HUES48 (cell line): Measurements from ENCODE around the gene ZC3H18.

Experiments used
- H3K27ac ChIP-seq: one replicate; pipeline ENCODE4 v1.7.0; 2013; ENCODE audit warnings: low read depth, low read length, inconsistent platforms
- H3K27me3 ChIP-seq: 2 replicates; pipeline ENCODE4 v1.6.1; 2013; ENCODE audit warnings: mild to moderate bottlenecking, low read length; ENCODE audit not compliant: control insufficient read depth, insufficient read depth
- H3K36me3 ChIP-seq: 2 replicates; pipeline ENCODE4 v1.6.1; 2013; ENCODE audit warnings: low read length; ENCODE audit not compliant: control insufficient read depth, insufficient read depth
- H3K4me1 ChIP-seq: 2 replicates; pipeline ENCODE4 v1.6.1; 2013; ENCODE audit warnings: mild to moderate bottlenecking, low read length; ENCODE audit not compliant: control insufficient read depth, insufficient read depth
- H3K4me3 ChIP-seq: 2 replicates; pipeline ENCODE4 v1.5.1; 2013; ENCODE audit warnings: mild to moderate bottlenecking, low read depth, low read length
- H3K9ac ChIP-seq: 2 replicates; pipeline ENCODE4 v1.6.1; 2013; ENCODE audit warnings: mild to moderate bottlenecking, low read depth, low read length, moderate library complexity
- H3K9me3 ChIP-seq: 2 replicates; pipeline ENCODE4 v1.6.1; 2013; ENCODE audit warnings: low read length; ENCODE audit not compliant: control insufficient read depth, insufficient read depth

ZC3H18 gene

DNA sequence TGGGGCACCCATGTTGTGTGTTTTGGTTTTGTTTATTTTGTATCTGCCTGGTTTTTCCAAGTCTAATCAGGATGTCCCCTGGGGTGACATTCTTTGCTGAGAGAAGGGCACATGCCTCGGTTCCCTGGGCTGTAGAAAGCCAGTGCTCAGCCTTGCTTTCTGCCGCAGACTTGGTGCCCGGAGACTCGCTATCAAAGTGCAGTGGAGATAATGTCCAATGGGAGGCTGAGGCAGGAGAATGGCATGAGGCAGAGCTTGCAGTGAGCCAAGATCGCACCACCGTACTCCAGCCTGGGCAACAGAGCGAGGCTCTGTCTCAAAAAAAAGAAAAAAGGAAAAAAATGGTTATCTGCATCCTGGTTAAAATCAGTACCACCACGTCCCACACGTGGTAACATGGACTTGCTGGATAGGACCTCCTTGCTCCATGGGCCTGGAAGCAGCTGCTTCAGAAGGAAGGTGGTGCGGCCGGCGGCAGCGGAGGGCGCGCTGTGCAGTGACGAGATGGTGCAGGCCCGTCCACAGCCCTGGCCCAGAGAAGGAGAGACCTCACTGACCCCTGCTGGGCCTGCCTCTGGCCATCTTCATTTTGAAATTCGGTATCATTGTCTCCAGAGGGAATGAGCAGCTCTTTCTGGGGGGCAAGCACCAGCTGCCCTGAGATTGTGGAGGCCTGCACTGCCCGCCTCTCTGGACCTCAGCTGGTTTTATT is 48.9 kb downstream of the ZC3H18 start:
- Histone ChIP-seq H3K9me3 (no peaks in the 10 kb centered on the region), H3K9ac (no peak overlapping the region), H3K27ac (no peak overlapping the region)

DNA sequence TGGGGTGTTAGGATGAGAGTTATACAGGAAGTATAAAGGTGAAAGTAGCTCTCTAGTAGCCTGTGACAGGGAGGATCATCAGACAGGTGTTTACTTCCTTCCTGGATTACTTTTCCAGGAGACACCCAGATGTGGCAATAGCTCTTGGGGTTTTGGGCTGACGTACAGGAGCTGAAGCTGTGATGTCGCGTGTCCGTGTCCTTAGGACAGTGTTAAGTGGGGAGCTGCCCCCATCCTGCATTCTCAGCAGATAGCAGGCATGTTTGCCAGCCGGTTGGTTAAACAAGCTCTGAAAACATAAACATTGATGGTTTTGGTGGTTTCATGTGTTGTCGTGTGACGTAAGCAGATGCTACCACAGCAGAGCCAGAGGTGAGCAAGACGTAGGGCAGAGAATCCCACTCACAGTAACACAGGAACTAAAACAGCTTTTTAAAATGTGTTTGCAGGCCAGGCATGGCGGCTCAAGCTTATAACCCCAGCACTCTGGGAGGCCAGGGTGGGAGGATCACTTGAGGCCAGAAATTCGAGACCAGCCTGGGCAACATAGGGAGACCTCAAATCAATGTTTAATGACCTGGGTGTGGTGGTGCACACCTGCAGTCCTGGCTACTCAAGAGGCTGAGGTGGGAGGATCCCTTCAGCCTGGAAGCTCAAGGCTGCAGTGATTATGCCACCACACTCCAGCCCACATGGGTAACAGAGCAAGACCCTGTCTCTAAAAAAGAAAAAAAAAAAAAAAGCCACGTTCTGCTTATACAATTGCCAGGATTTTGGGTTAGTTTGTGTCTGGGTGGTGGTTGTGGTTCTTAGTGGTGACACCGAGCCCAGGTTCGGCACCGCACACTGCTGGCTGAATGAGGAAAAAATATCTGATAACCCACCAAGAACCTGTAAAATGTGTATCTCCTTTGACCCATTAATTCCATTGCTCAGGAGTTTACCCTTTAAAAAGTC is 49.9 kb downstream of the ZC3H18 start:
- Histone ChIP-seq H3K9ac (no peak overlapping the region), H3K9me3 (no peaks in the 10 kb centered on the region), H3K27ac (no peak overlapping the region), H3K4me1 (no peaks in the 10 kb centered on the region), H3K4me3 (no peak overlapping the region), H3K36me3 (peaks cover 48% of the 10 kb centered on the region), H3K27me3 (no peaks in the 10 kb centered on the region)

More for the DNA sequence above, 48.9 kb downstream of the ZC3H18 start:
- H3K4me1 ChIP-seq, result no peaks in the 10 kb centered on the region
- no peak overlapping the region for H3K4me3 ChIP-seq
- no peaks in the 10 kb centered on the region for H3K27me3 ChIP-seq
- H3K36me3 ChIP-seq, result peaks cover 43% of the 10 kb centered on the region

- H3K27me3 ChIP-seq, result no peaks in the 10 kb centered on the region
- no peak overlapping the region for H3K4me3 ChIP-seq
- H3K9ac ChIP-seq, result no peak overlapping the region
- no peaks in the 10 kb centered on the region for H3K4me1 ChIP-seq
- H3K36me3 ChIP-seq, result peaks cover 61% of the 10 kb centered on the region
- no peak overlapping the region for H3K27ac ChIP-seq
- no peaks in the 10 kb centered on the region for H3K9me3 ChIP-seq
Observed at GRCh38 chr16:88622125-88622524, 51.9 kb downstream of the ZC3H18 start.

GRCh38 chr16:88622866-88623265 is 52.7 kb downstream of the ZC3H18 start:
- H3K27me3 ChIP-seq, result no peaks in the 10 kb centered on the region
- H3K36me3 ChIP-seq, result peaks cover 68% of the 10 kb centered on the region
- no peaks in the 10 kb centered on the region for H3K9me3 ChIP-seq
- H3K4me3 ChIP-seq, result no peak overlapping the region
- H3K4me1 ChIP-seq, result no peaks in the 10 kb centered on the region
- no peak overlapping the region for H3K27ac ChIP-seq
- no peak overlapping the region for H3K9ac ChIP-seq

DNA sequence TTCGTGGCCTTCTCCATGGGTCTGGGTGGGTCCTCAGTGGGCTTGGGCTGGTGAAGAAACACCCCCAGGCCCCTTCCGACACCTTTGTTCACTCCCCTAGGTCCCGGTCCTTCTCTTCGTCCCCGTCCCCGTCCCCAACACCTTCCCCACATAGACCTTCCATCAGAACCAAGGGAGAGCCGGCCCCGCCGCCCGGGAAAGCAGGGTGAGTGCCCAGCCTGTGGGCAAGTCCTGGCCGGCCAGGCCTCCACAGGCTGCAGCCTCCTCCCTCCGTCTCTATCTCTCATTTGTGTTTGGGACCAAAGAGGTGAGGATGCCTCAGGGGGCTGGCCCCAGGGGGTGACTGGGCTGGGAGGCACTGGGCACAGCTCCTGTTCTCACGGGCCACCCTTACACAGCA is 53.7 kb downstream of the ZC3H18 start:
- no peaks in the 10 kb centered on the region for H3K4me1 ChIP-seq
- H3K9ac ChIP-seq, result no peak overlapping the region
- peaks cover 71% of the 10 kb centered on the region for H3K36me3 ChIP-seq
- no peaks in the 10 kb centered on the region for H3K27me3 ChIP-seq
- H3K27ac ChIP-seq, result no peak overlapping the region
- no peak overlapping the region for H3K4me3 ChIP-seq
- H3K9me3 ChIP-seq, result no peaks in the 10 kb centered on the region

- H3K4me1 ChIP-seq, result no peaks in the 10 kb centered on the region
- H3K27me3 ChIP-seq, result no peaks in the 10 kb centered on the region
- H3K9ac ChIP-seq, result no peak overlapping the region
- H3K36me3 ChIP-seq, result peaks cover 72% of the 10 kb centered on the region
- H3K27ac ChIP-seq, result no peak overlapping the region
- no peaks in the 10 kb centered on the region for H3K9me3 ChIP-seq
- no peak overlapping the region for H3K4me3 ChIP-seq
Observed at GRCh38 chr16:88624481-88624880, 54.3 kb downstream of the ZC3H18 start.

- Histone ChIP-seq H3K4me3 (no peak overlapping the region), H3K9ac (no peak overlapping the region), H3K4me1 (no peaks in the 10 kb centered on the region), H3K27me3 (no peaks in the 10 kb centered on the region), H3K27ac (no peak overlapping the region), H3K36me3 (peaks cover 73% of the 10 kb centered on the region), H3K9me3 (no peaks in the 10 kb centered on the region)
Observed at GRCh38 chr16:88624977-88625576, 54.9 kb downstream of the ZC3H18 start.

DNA sequence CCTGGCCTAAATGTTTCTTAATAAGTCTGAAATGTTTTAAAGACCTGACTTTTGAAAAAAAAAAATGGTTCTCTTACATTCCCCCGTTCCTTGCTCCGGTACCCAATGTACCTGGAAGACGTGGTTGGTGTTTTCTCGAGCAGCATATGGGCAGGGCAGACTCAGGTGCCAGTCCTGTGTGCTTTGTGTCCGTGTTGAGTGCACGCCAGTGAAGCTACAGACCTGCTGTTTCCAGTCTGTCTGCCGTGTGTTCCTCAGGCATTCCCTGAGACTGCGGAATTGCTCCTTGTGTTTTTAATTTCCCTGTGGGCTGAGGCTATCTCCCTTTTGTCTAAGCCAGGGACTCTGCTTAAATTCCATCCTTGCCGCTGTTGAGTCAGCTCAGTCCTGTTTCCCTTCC is 56.4 kb downstream of the ZC3H18 start:
- Histone ChIP-seq H3K36me3 (peaks cover 79% of the 10 kb centered on the region), H3K4me3 (no peak overlapping the region), H3K27me3 (no peaks in the 10 kb centered on the region), H3K9me3 (no peaks in the 10 kb centered on the region), H3K27ac (no peak overlapping the region), H3K9ac (no peak overlapping the region), H3K4me1 (no peaks in the 10 kb centered on the region)

DNA sequence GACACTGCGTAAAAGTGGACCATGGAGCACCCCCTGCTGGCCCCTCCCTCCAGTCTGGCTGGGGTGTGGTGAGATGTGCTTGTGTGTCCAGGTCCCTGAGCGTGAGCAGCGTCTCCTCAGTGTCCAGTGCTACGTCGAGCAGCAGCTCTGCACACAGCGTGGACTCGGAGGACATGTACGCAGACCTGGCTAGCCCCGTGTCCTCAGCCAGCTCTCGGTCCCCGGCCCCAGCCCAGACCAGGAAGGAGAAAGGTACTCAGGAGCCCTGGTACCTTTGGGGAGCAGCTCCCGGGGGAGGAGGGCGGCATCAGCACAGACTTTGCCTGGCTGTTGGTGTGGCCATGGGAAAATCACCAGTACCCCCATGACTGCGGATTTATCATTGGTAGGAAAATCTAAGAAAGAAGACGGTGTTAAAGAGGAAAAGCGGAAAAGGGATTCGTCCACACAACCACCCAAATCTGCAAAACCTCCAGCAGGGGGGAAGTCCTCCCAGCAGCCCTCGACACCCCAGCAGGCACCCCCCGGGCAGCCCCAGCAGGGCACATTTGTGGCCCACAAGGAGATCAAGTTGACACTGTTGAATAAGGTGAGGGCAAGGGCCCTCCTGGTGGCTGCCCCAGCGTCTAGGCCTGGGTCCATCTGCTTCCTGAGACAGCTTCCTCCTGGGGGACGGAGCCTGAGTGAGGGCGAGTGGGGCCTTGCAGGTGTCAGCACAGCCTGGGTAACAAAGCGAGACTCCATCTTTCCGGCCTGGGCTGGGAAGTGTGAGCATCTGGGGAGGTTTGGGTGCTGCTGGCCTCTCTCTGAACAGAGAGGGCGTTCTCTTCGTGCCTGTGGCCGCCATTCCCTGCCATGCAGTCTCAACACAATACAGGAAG is 57.6 kb downstream of the ZC3H18 start:
- peaks cover 79% of the 10 kb centered on the region for H3K36me3 ChIP-seq

DNA sequence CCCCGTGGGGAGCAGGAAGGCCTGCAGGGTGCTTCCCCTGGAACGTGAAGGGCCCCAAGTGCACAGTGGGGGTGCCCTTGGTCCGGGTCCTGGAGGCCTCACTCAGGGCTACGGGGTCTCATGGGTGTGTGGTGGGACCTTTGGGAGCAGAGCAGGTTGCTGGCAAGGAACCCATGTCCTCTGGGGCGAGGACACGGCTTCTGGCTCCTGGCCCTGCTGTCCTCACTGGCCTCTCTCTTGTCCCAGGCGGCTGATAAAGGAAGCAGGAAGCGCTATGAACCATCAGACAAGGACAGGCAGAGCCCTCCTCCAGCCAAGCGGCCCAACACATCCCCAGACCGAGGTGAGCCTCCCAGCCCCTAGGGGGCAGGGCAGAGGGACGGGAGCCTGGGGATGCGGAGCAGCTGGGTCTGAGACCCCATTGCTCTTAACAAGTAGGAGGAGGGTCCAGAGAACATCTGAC is 58.3 kb downstream of the ZC3H18 start:
- H3K9ac ChIP-seq, result no peak overlapping the region
- H3K27ac ChIP-seq, result no peak overlapping the region
- H3K9me3 ChIP-seq, result no peaks in the 10 kb centered on the region
- H3K27me3 ChIP-seq, result no peaks in the 10 kb centered on the region
- H3K4me1 ChIP-seq, result no peaks in the 10 kb centered on the region
- no peak overlapping the region for H3K4me3 ChIP-seq
- H3K36me3 ChIP-seq, result peaks cover 71% of the 10 kb centered on the region

More for the DNA sequence above, 57.6 kb downstream of the ZC3H18 start:
- no peak overlapping the region for H3K27ac ChIP-seq
- no peaks in the 10 kb centered on the region for H3K9me3 ChIP-seq
- H3K4me3 ChIP-seq, result no peak overlapping the region
- no peaks in the 10 kb centered on the region for H3K4me1 ChIP-seq
- no peak overlapping the region for H3K9ac ChIP-seq
- no peaks in the 10 kb centered on the region for H3K27me3 ChIP-seq
